Activated naive CD4-positive, alpha-beta T cell treated with Interleukin-2 at 50 U/mL for 16 hours (primary cell): ENCODE results near the gene NR2F1-AS1.

ENCODE experiments used
- DNase-seq: peaks from one replicate; pipeline ENCODE4 v3.0.0-alpha.2; 2020

NR2F1-AS1 gene

DNA sequence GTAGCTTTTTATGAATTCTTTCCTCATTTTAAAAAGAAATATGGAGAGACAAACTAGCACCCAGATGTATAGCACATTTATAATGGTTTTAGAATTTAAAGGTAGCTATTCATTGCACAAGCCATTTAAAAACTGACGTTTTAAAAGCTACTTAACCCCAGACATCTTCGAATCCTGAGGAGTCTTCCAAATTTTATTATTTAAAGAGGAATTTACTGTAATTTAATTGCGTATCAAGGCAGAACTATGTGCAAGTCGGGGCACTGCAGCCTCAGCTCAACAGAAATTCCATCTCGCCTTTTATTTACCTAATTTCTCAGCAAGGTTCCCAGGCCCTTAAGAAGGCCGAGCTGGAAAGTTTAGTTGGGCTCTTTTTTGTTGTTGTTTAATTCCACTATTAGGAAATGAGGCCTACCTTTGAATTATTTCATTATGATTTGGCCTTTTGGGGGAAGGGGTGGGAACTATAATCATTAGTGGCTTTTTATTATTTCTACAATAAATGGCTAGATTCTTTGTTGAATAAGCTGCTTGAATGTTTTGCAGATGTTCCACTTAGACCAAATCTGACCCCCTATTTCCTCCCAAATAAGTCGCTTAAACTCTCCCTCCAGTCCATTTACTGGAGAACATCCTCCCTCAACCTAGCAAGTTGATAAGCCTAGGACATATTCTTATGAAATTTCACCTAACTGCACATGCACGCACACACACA lies 22.2 kb upstream of the NR2F1-AS1 start:
- no peak for DNase-seq

DNA sequence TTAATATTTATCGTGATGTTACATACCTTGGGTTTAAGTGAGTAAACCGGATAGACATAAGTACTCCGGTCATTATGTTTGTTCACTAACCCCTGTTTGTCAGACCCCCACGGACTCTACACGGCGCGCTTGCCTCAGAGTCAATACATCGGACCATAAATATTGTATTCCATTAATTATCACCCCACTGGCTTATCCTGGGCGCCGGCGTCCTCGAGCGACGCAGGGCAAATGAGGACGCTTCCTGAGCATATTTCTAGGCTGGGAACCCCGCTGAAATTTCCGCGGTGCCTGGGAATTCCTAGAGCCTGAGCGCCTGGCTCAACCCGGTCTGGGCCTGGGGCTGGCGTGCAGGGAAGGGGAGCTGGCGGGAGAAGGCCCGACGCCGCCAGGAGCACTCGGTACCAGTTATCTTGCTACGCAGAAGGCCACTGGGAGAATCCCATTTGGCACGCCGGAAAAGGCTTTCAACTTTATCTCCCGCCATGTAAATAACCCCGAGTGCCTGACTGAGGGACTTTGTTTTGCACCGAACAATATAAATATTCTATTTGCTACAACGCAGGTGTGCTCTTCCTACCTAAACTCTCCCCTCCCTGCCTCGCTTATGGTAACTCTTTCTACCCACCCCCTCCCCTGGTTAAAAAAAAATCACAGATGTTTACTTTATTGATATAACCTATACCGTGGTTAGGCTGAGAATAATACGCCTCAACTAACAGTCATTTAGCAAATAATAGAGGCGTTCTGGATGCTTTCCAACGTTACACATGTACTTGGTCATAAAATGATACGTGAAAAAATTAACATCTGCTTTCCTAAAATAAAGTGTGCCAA lies 21.4 kb upstream of the NR2F1-AS1 start:
- no peak for DNase-seq

DNA sequence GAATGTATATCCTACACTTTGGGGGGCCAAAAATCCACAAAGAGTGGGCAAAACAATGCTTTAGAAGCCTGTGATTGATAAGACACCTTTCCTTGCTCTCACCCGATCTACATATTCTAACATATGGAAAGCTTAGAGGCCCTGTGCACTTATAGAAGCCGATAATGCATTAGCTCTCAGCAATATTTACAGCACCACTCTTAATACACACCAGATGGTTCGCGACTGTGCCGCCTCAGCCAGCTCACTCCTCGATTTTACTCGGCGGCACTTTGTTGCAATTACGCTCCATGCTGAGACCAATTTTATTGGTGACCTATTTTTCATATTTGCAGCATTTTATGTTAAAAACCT lies 20.8 kb upstream of the NR2F1-AS1 start:
- DNase-seq: no peak

DNA sequence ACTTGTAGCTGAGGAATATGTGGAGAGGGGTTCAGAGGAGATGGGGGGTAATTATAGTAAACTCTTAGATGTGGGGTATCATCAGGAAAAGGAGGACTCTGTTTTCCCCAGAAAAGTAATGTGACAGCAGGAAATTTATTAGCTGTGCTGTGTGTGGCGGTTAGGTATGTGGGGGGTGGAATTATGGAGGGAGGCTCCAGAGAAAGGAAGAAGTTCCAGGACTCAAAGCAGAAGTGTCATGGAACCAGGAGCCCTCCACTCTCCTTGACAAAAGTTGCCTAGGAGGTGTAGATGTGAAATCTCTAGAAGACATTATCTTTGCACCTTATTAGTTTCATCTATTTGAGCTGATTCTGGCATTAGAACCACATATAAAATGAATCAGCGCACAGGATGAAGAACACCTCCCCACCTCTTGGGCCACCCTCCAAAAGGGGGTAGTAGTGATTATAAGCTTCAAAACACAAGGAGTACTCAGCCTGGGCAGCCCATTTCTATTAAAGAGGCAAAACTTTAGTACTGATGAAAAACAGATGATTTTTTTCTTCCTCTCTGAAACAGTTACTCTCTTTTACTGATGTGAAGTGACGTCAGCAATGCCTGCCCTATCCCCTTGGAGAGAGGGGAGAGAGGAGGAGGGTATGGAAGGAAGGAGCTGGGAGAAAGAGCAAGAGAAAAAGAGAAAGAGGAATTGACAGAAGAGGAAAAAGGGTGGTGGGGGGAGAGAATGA lies 20.2 kb upstream of the NR2F1-AS1 start:
- DNase-seq: no peak

DNA sequence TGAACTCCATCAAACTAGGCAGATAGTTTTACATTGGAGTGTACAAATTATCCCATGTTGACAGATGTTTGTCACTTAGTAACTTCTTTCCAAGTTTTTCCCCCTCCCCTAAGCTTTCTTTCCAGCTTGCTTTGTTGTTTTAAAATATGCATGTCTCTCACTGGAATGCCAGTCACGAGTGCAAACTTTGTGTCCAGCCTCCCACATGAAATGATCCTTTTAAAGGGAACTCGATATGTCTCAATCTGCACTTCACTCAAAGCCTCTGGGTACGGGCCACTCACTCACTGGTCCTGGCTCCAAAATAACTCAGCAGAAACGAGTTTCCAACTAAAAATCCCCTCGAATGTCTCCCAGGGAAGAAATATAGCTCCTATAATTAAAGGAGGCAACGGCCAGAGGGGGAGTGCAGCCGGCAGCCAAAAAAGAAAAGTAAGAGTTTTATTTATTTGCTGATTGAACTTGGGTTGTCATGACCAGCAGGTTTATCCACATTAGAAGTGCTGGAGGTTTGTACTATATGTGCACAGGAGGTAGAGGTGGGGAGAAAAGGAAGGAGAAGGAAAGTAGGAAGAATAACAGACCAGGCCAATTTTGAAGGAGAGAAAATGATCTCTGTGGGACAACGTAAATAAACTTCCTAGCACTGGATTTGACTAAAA lies 19.5 kb upstream of the NR2F1-AS1 start:
- DNase-seq: no peak

DNA sequence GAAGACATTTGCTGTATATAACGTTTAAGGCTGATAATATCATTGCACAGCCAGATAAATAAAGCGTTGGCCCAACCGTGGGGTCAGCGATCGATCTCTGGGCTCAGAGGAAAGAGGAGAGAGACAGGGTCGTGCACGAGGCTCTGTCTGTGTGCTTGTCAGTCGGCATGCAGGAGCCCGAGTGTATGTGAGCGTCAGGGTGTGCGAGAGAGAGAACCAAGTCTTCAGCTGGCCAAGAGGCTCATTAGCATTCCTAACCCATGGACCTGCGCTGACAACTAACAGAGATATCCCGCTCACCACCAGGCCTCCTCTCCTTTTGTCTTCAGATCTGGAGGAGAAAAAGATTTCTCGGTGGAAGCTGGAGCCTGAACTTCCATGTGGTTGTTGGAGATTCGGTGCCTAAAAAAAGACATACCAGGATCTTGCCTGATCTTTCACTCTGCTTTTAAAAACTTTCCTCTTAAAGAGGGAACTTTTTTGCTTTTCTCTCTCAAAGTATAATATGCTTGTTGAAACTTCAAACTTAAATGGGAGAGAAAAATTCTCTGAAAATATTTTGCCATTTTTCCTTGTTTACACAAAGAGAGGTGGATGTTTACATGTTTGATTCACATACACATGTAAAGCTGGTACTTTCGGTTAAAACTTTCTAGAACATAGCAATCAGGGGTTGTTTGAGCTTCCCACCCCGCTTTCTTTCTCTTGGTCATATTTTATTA lies 18.5 kb upstream of the NR2F1-AS1 start:
- DNase-seq: no peak

DNA sequence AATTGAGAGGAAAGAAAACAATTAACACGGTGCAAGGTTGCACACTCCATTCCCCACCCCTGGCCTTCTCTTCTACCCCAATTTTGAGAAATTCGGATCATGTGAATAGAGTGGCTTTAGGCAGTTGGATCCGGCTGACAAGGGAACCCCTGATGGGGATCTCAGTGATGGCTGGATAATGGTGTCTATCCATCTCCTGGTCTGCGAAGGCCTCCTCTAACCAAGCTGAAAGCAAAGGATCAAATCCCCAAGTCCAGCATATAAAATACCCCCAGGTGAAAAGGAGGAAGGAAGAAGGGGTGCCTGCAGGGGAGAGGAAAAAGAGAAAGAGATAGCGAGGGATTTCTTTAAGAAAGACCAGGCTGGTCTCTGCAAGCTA lies 18.0 kb upstream of the NR2F1-AS1 start:
- DNase-seq: no peak

DNA sequence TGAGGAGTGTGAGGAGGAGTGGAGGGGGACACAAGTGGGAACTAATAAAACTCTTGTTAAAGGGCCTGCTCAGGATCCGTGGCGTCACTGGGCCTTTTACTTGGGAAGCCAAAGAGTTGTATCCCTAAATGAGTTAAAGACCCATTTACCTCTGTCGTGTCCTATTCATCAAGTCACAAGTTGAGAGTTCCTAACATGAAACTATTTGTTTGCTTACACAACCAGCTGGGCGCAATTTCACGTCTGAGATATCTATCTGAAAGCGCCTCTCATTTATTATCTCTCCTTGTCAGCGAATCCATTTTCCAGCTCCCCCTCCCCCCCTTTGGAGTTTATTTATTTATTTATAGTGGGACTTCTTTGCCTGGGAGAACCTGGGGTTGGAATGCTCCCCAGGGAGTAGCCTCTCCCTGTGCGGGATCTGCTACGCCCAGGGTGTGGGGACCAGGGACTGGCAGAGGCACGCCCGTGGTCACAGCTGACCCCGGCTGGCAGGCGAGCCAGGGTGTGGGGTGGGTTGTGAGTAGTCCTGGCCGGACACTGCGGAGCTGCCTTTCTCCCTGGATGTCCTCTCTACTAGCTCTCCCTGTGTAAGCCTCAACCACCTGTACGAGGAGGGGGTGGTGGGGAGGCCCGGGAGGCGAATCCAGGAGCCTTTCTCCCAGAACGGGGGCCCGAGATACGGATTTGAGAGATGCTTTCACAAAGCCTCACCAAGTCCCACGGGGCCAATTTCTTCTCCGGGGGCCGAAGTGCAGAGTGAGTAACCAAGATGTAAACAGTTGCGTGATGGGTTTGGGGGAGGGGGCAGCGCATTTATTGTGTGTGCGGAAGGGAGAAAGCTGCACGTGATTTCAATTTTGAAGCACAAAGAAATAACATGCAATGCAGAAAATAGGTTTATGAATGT lies 17.3 kb upstream of the NR2F1-AS1 start:
- no peak for DNase-seq

DNA sequence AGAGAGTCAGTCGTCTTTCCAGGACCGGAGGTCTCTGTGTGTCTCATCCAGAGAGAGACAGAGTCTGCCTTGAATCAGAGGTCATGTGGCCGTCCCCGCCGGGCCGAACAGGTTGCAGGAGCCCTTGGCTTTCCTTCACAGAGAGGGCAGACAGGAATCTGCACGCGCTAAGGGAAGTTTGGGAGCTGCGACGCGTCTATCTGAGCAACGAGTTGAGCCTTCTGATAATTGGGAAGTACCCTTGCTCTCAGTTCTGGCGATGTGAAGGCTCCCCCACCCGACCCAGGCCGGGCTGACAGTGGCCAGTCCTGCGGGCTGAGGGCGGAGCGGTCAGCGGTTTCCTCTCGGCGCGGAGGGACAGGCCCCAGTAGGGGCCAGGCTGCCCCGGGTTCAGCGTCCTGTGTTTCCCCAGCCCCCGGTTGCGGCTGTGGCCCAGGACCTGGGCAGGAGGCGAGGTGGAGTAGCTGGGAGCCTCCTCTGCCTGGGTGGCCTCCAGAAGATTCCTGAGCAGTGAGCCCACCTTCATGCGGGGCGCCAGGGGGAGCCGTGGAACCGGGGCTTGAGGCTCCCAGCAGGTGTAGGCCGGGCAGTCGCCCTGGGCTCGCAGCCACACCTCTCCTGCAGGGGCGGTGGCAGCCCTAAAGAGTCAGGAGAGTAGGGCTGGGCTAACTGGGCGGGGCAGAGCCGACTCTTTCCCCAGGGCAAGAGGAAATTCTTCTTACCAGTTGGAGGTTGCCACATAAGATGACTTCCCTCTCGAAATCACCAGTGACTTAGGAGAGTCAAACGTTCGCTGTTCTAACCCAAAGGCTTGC lies 15.9 kb upstream of the NR2F1-AS1 start:
- DNase-seq: no peak

DNA sequence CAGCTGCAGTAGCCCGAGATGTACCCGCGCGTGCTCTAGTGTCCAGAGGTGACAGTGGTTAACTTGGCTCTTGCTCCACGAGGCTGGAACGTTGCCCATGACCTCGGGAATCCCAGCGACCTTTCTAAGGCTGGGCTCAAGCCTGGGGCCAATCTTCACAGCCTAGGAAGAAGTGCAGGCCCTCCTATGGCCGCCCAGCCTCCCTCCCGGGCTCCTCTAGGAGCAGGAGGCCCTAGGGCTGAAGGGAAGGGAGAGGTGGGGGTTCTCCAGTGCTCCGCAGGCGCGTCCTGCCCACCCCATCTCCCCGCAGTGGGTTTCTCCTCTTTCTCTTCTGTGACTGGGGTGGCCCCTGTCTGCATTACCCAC lies 15.3 kb upstream of the NR2F1-AS1 start:
- DNase-seq: no peak

DNA sequence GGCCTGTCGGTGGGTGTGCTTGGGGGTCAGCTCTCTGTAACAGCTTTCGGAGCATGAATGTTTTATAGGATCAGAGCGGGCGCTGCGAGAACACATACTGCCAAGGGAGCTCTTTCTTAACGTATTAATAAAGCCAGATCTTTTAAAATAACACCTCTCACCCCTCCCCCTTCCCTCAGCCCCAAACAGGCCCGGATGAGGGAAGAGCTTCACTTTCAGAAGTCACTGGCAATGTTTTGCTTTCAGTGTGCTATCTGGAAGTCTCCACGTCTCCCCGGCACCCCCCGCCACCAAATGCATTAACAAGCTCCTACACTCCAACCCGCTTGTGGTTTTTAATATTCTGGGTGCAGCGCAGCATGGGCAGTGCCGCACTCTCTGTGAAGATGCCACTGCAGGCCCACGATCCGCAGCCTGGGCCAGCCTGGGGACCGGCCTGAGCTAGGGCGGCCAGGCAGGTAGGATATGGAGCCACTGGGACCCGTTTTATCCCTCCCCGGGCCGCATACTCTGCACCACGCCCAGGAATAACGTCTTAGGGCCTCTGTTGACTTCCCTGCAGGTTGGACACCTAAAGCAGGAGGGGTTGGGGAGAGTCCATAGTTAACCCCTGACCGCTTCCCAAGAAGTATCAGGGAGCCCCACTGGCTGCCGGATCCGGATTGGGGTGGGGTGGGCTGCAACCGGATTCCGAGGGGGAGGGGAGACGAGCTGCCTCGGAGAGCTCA lies 14.6 kb upstream of the NR2F1-AS1 start:
- DNase-seq: no peak

DNA sequence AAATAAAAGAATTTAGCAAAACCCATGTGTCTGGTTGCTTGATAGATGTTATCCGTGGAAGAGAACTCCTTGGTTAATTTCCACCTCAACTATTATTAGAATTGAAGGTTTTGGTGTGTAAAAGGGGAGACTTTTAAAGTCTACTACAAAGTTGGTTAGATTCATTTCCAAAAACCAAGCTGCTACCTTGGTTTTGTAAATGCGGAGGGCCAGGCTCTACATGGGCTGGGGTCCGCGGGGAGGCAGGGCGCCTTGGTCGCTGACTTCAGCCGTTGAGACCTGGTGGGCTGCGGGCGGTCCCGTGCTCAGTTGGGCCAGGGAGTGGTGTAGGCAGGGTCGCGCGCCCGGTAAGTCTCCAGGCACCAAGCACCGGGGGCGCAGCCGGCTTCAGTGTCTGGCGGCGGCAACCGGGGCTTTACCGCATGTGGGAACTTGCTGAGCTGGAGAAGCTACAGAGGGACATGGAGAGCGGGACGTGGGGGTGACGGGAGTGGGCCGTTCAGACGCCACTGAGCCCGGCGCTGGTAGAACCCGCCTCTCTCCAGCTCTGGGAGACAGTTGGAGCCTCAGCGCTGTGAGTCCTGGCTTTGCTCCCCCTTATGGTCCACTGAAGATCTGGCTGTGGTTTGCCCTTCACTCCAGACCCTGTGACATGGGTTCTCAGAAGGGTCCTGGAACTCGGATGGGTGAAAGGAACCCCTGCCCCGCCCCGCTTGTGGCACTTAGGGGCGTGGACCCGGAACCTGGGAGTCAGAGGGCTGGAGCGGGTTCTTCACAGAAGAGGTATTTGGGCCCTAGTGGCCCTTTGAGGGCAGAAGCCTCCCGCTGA lies 13.8 kb upstream of the NR2F1-AS1 start:
- no peak for DNase-seq

DNA sequence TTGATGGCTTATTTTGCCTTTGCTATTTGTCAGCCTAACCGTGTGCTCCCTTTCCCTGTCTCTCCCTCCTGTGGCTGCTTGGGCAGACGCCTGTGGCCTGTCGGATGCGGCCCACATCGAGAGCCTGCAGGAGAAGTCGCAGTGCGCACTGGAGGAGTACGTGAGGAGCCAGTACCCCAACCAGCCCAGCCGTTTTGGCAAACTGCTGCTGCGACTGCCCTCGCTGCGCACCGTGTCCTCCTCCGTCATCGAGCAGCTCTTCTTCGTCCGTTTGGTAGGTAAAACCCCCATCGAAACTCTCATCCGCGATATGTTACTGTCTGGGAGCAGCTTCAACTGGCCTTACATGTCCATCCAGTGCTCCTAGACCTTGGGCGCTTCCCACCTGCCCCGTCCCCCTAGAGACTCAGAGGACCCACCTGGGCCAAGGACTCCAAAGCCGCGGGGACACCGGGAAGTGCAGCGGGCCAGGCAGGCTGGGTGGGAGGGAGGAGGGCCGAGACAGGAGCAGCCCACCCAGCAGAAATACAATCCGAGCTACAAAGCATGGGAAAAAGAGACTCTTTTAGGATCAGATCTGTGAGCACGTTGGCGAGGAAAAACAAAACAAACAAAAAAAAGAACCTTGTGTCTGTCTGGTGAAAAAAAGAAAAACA lies 12.6 kb upstream of the NR2F1-AS1 start:
- no peak for DNase-seq

DNA sequence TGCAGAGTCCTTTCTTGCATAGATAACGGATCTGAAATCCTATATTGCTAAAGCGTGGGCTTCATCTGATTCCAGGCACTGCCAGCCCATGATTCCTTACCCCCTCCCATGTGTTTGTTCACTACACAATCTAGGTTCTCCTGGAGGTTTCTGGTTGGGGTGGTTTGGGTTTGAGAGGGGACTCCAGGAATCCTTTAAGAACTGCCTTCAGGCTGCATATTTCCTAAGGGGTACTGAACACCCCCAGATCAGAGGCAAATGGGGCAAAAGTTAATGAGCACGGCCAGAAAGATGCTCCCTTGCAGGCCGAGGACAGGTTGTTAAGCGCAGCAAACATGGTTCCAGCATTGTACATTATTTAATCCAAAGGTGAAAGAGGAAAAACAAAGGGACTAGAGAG lies 11.9 kb upstream of the NR2F1-AS1 start:
- no peak for DNase-seq

DNA sequence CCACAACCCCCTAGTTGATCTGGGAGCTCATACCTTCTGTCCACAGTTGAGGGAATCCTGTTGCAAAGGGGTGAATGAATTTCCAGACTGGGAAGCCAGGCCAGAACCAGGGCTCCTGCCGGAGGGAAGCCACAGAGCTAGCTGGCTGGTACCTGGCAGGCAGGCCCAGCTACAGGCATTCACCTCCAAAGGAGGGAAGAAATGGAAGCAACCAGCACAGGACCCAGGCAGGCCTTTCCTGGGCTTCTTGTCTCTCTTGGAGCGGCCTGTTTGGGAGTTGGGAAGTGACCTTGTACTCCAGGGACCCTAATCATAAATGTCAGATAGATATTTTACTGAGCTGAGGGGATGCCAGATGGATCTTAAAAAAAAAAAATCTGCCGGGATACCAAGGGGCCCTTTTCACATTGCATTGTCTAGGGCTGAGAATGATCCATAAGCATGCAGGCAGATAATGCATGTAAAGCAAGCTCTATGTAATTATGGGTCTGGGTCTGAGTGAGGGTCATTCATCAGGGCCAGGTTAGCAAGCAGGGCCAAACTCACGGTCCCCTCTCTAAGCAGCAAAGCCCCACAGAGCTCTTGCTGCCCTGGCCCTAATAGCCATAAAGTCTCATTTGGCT lies 10.4 kb upstream of the NR2F1-AS1 start:
- DNase-seq: no peak

DNA sequence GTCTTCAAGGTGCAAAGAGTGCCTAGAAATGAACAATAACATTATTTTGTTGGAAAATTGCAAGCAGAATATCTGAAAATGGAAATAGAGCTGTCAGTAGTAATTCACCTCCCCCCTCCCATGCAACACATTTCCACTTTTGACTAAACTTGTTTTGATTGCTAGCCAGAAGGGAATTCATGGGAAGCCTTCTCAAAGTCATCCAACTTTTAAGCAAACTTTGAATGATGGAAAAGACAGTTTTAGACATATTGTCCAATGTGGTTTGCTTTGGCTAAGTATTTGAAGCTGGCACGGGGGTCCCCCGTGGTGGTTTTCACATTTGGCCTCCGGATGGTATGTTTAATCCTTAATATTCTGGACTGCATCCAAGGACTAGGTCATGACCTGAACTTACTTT lies 9.5 kb upstream of the NR2F1-AS1 start:
- DNase-seq: no peak

DNA sequence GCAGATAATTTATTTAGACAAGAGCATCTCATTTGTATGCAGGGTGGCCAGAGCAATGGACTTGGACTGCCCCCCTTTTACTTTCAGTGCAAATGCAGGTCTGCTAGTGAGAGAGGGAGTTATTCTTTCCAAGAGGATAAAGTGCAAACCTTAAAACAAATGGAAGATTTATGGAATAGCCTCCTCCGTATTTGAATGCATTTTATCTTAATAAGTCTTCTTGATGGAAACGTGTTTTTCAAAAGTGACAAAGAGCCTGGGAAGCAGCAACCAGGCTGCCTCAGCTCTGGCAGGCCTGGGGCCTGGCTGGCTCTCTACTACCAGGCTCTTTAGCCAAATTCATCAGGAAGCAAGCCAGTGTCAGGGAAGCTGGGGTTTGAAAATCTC lies 8.8 kb upstream of the NR2F1-AS1 start:
- no peak for DNase-seq
